ENCODE data around the gene RAD51B. TPM values are rescaled to one million over a fixed set of nuclear protein-coding genes. Genes with fewer than 3 reads are reported as not detected.

RAD51B gene
- total and polyA plus RNA-seq, 9 of the 15 experiments (the other 6 are each of a cell fraction or from before 2014, with no cell fraction given), result 8.5 to 17.3 (median 11.3) TPM

DNA sequence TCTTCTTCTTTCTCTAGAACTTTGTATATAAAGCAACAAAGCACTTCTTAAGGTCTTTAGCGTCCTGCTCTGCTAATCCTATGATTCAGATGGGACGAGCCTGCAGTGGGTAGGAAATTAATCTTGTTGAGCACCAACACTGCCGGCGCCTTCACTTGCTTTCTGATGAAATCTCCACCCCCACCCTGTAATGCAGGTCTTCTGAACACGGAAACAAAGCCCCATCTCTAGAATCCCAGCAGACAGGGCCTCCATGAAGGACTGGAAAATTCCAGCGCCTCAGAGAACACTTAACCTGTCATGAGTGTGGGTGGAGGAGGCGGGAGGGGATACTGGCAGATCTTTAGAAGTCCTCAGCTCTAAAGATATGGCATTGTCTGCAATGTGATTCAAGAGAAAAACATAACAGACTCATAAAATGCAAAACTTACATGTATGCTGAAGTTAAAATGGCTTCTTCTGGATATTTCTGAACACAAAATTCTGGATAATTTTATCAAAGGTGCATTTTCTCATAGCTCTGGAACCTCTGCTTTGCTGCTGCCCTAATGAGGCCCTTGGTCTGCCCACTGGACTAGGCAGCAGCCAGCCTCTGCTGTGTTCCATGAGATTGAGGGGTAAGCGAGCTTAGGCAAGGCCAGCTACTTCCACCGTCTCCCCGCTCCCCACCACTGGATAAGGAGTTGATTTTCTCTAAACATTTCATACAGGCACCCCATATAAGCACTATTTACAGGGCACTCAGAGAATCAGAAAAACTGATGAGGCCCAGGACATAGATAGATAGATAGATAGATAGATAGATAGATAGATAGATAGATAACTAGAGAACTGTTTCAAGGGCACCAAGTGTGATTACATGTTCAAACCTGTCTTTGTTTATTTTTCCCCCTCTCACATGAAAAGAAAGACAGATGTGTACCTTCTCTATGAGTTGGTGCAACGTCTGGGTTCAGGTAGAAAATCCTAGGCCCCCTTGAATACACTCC, 930.2 kb downstream of the RAD51B start:
- no TSS peak for BruUV-seq (replicated peaks)
- Histone ChIP-seq H3K9ac (ENCODE audit: insufficient read depth in 1 of 2, low read depth in 2 of 2, low read length in 2 of 2) (peak overlapping the region; percentile 17 to 42; a peak in 3 of 4 replicates), H3K36me3 (ENCODE audit: control insufficient read depth, insufficient read depth, low read length) (no peaks in the 10 kb centered on the region), H2AFZ (ENCODE audit: low read depth, low read length) (peak overlapping the region; percentile 87), H3K9me3 (replicated peaks; ENCODE audit: control insufficient read depth, insufficient read depth, low read depth, low read length) (no peaks in the 10 kb centered on the region), H3K79me2 (ENCODE audit: control insufficient read depth, insufficient read depth, low read length) (no peaks in the 10 kb centered on the region), H4K20me1 (replicated peaks; ENCODE audit: control insufficient read depth, insufficient read depth, low read length) (no peaks in the 10 kb centered on the region), H3K9me1 (ENCODE audit: control insufficient read depth, insufficient read depth, low read length) (no peaks in the 10 kb centered on the region), H3K27ac (ENCODE audit: extremely low read depth, low read depth, low read length) (peak overlapping the region; percentile 60; the same call in 2 of the 3 replicates), H3K4me1 (replicated peaks in 1 of 2; ENCODE audit: control insufficient read depth in 2 of 2, insufficient read depth in 2 of 2, low read length in 2 of 2) (peaks cover 6 to 43% of the 10 kb centered on the region in 2 experiments; a peak in 4 of 5 replicates), H3K4me3 (no peak overlapping the region), H3K4me2 (ENCODE audit: insufficient read depth, low read length) (peak overlapping the region; percentile 43; the same call in 1 of the 2 replicates), H3K27me3 (ENCODE audit: control insufficient read depth in 2 of 2, insufficient read depth in 2 of 2, low read length in 2 of 2) (no peaks in the 10 kb centered on the region)
- WGBS (ENCODE audit: insufficient coverage, low coverage, missing lambda C conversion rate), result 31% methylated on average over 10 of the region's 11 CpGs
- ATAC-seq (peak; percentile 81), DNase-seq (ENCODE audit: extremely low read depth in 1 of 4, low spot score in 3 of 4) (peak in 3 of 4 experiments; percentile 25 to 68 (median 36)), FAIRE-seq (peak; percentile 71)
- intact Hi-C loops (cut with micrococcal nuclease), result loop anchor here (5.0 kb wide), 1 partner anchor 38 kb away; no protein-coding TSS in a partner anchor
- in situ Hi-C loops (cut with MboI), result no loop called here
- ChIA-PET POLR2A (interaction anchor here (0.6 to 2.7 kb wide), 5 partner anchors 9 to 46 kb away, joined by 3 to 12 read pairs (median 3); no protein-coding TSS in a partner anchor), CTCF (ENCODE audit: low intra/inter-chr PET ratio) (no interaction called here)
- TF ChIP-seq MYBL2 (IDR thresholded peaks at IDR 0.05; ENCODE audit: low read depth), result no peak
- no peak for TF ChIP-seq MYBL2 (CRISPR knock-in tag; IDR thresholded peaks at IDR 0.05; ENCODE audit: borderline replicate concordance)
- TF ChIP-seq NFIC (IDR thresholded peaks at IDR 0.05), result no peak
- no peak for TF ChIP-seq SP1 (CRISPR knock-in tag; IDR thresholded peaks at IDR 0.05)
- no peak for TF ChIP-seq CBFA2T2 (conservative IDR thresholded peaks at IDR 0.05)
- TF ChIP-seq BRF1 (IDR thresholded peaks at IDR 0.05; ENCODE audit: borderline replicate concordance, extremely low read depth, insufficient read length), result no peak
- peak; percentile 81; the same call in 1 of the 2 replicates for TF ChIP-seq HDAC8 (tag; IDR thresholded peaks at IDR 0.05)
- no peak for TF ChIP-seq PML (IDR thresholded peaks at IDR 0.05; ENCODE audit: low read length)
- no peak for TF ChIP-seq PHTF2 (CRISPR knock-in tag; IDR thresholded peaks at IDR 0.05)
- peak; percentile 85 for TF ChIP-seq MEIS2 (IDR thresholded peaks at IDR 0.05; ENCODE audit: partially characterized antibody)
- no peak for TF ChIP-seq PHB2 (IDR thresholded peaks at IDR 0.05; ENCODE audit: low read depth)
- TF ChIP-seq, protein P1, sequence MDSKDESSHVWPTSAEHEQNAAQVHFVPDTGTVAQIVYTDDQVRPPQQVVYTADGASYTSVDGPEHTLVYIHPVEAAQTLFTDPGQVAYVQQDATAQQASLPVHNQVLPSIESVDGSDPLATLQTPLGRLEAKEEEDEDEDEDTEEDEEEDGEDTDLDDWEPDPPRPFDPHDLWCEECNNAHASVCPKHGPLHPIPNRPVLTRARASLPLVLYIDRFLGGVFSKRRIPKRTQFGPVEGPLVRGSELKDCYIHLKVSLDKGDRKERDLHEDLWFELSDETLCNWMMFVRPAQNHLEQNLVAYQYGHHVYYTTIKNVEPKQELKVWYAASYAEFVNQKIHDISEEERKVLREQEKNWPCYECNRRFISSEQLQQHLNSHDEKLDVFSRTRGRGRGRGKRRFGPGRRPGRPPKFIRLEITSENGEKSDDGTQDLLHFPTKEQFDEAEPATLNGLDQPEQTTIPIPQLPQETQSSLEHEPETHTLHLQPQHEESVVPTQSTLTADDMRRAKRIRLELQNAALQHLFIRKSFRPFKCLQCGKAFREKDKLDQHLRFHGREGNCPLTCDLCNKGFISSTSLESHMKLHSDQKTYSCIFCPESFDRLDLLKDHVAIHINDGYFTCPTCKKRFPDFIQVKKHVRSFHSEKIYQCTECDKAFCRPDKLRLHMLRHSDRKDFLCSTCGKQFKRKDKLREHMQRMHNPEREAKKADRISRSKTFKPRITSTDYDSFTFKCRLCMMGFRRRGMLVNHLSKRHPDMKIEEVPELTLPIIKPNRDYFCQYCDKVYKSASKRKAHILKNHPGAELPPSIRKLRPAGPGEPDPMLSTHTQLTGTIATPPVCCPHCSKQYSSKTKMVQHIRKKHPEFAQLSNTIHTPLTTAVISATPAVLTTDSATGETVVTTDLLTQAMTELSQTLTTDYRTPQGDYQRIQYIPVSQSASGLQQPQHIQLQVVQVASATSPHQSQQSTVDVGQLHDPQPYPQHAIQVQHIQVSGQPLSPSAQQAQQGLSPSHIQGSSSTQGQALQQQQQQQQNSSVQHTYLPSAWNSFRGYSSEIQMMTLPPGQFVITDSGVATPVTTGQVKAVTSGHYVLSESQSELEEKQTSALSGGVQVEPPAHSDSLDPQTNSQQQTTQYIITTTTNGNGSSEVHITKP (IDR thresholded peaks at IDR 0.05; ENCODE audit: partially characterized antibody), result no peak
- peak; percentile 15; the same call in 1 of the 2 replicates for TF ChIP-seq FOXJ2 (tag; IDR thresholded peaks at IDR 0.05)
- TF ChIP-seq, protein P2, sequence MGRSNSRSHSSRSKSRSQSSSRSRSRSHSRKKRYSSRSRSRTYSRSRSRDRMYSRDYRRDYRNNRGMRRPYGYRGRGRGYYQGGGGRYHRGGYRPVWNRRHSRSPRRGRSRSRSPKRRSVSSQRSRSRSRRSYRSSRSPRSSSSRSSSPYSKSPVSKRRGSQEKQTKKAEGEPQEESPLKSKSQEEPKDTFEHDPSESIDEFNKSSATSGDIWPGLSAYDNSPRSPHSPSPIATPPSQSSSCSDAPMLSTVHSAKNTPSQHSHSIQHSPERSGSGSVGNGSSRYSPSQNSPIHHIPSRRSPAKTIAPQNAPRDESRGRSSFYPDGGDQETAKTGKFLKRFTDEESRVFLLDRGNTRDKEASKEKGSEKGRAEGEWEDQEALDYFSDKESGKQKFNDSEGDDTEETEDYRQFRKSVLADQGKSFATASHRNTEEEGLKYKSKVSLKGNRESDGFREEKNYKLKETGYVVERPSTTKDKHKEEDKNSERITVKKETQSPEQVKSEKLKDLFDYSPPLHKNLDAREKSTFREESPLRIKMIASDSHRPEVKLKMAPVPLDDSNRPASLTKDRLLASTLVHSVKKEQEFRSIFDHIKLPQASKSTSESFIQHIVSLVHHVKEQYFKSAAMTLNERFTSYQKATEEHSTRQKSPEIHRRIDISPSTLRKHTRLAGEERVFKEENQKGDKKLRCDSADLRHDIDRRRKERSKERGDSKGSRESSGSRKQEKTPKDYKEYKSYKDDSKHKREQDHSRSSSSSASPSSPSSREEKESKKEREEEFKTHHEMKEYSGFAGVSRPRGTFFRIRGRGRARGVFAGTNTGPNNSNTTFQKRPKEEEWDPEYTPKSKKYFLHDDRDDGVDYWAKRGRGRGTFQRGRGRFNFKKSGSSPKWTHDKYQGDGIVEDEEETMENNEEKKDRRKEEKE (IDR thresholded peaks at IDR 0.05; ENCODE audit: borderline replicate concordance in 1 of 2, control insufficient read depth in 1 of 2, low read depth in 2 of 2, low read length in 1 of 2), result no peak

Data from K562 (cell line).